Stimulated activated CD8-positive, alpha-beta memory T cell treated with anti-CD3 and anti-CD28 coated beads, Interleukin-2, amount 100 ng/mL, for 1 hour (primary cell): Measurements from ENCODE around the gene CSKMT.
"Not testable (repeated sequence)": the region's sequence is repeated elsewhere in the genome, so short reads cannot be mapped to it uniquely, and the experiment has no call there.

Source experiments
- DNase-seq, 2 donors: peaks; one replicate each; pipeline ENCODE4 v3.0.0-alpha.2; 2020; ENCODE audit warnings: low read depth in 2 of 2

The CSKMT gene

DNA sequence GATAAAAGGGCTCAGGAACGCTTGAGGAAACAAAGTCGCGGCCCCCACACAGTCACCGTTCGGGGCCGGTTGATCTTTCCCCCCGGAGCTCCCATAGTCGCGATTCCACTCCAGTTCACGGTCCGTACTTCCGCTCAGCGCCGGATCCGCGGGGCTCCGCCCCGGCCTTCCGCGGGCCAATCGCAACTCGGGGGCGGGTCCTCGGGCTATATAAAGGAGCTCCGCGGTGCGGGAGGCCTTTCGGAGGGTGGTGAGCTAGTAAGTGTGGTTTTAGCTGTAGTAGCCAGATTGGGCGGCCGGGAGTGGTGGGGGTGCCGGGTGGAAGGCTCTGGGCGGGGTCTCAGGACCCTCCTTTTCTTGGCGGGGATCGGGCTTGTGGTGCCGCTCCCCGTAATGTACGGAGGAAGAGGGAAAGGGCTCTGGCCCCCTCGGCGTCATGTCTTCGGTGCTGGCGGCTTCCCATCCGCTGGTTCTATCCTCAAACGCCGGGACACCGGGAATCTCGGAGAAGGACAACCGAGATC is at the start of gene CSKMT, which contains the start of gene C11orf98:
Gene CSKMT (plus strand): TSS at position 238 of the 524 bp plus-strand sequence. CDS start 568 bp downstream, outside the sequence.
Gene C11orf98 (minus strand): TSS at position 136 of the 524 bp plus-strand sequence. CDS start 41 bp downstream, at position 95.
- peak; percentile 94 to 95 for DNase-seq

DNA sequence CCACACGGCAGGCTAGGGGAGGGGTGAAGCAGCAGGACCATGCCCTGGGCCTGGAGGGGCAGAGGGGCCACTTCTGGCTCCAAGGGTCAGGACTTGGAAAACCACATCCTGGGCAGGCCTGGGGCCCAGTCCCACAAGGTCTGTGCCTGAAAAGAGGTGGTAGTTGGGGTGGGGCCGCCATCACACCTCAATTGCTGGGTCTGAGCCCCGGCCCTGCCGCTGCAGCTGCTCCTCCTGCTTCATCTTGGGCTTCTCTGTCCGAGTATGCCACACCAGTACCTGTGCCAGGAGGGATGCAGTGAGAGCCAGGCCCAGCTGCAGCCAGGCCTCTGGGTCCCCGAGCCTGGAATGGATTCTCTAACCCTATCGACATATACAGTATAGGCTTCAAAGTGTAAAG is 49.6 kb upstream of the CSKMT start:
- DNase-seq, result no peak

GRCh38 chr11:62616957-62617356 is 48.2 kb upstream of the CSKMT start:
- not testable (repeated sequence) for DNase-seq

DNA sequence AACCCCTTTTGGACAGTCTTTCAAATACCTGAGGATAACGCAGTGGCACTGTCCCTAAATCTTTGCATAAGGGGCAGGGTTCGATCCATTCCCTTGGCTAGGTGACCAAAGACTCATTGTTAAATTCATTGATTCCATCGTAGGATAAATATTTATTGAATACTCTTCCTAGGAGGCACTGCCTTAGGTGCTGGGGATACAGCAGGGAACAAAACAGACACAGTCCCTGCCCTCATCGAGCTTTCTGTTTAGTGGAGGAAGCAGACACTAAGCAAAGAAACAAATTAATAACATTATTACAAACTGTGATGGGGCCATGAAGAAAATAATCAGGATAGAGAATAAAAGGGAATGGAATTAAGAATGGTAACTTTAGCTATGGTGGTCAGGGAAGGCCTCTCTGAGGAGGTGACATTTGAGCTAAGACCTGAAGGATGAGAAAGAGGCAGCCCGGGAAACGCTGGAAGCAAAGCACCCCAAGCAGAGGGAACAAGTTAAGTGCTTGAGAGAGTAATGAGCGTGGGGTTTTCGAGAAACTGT is 44.0 kb upstream of the CSKMT start:
- no peak for DNase-seq

DNA sequence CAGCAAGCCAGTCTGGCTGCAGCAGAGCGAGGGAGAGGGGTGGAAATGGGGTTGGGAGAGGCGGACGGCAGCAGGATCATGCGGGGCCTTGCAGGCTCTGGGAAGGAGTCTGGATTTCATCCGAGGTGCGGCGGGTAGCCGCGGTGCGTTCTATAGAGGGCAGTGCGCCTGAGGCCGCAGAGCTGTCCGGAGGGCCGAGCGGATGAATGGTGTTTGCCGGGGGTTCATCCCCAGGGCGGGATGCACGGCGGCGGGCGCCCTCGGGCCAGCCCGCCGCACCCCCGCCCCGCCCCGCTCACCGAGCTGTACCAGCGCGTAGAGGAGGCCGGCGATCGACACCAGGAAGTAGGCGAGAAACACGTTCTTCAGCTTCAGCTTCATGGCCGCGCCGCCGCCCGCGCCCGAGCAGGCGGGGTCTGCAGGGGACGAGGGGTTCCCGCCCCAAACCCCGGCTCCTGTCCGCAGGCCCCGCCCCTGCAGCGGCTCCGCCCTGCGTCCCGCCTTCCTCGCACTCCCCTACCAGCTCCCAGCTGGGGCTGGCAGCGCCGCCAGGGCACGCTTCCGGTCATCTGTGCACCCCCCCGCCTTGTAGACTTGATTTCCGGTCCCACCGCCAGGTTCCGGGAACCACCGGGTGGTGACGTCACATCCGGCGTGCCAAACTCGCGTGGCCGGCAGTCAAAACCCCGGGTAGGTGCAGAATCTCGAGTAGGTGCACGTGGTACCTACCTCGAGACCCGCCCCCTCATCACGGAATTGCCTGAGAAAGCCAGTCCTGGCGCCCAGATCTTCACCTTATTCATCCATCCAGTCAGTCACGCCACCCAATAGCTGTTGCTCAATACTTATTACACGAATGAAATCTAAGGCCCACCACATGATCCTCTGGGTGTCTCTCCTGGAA is 43.3 kb upstream of the CSKMT start, which contains the start of gene B3GAT3:
Gene B3GAT3 (minus strand): TSS at position 420 of the 904 bp plus-strand sequence. CDS start 39 bp downstream, at position 381.
- peak; percentile 93 to 94 for DNase-seq

DNA sequence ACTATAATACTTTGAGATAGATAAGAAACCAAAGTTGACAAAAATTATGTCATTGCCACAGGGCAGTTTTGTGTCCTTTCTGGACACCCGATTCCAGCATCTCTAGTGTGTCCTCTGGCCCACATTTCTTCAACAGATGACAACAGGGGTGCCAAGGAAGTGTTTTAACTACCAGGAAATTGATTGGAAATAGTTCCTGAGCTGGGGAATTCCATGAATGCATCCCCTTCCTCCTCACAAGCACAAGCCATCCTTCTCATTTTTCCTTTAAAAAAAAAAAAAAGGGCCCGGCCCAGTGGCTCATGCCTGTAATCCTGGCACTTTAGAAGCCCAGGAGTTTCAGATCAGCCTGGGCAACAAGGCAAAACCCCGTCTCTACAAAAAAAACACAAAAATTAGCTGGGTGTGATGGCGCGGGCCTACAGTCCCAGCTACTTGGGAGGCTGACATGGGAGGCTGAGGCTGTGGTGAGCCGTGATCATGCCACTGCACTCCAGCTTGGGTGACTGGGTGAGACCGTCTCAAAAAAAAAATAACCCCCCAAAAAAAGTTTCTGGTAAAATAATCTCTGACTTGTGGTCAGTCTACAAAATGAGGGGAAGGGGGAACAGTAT is 42.5 kb upstream of the CSKMT start:
- no peak for DNase-seq

DNA sequence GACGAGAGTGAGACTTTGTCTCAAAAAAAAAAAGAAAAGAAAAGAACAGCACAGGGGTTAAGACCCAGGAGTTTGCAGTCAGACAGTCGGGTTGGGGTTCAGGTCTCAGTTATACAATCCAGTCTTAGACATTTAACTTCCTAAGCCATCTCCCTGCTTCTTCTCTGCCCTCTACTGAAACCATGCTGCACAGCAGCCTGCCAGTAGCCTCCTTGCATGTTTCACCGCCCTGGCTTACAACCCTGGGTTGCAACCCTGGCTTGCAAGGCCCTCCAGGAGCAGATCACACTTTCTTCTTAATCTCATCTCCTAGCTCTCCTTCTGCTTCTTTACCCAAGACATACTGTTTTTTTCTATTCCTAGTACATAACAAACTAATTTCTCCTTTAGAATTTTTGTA is 37.4 kb upstream of the CSKMT start:
- no peak for DNase-seq

- DNase-seq, result no peak
Measured at GRCh38 chr11:62632492-62632891, 32.6 kb upstream of the CSKMT start.

DNA sequence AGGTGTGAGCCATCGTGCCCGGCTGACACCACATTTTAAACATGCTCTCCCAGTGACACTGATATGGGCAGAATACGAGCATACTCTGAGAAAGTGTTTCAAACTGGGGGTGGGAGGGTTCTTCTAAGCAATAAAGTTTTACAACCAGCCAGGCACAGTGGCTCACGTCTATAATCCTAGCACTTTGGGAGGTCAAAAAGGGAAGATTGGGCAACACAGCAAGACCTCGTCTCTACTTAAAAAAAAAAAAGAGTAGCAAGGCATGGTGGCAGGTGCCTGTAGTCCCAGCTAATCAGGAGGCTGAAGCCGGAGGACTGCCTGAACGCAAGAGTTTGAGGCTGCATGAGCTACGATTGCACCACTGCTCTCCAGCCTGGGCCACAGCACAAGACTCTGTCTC is 20.9 kb upstream of the CSKMT start:
- no peak for DNase-seq

- no peak for DNase-seq
Measured at GRCh38 chr11:62645671-62645945, 19.5 kb upstream of the CSKMT start.

GRCh38 chr11:62645946-62646824 is 18.9 kb upstream of the CSKMT start, which contains the start of gene GANAB:
Gene GANAB (minus strand): TSS chr11:62646613. CDS start chr11:62646599, 14 bp downstream.
- peak; percentile 98 for DNase-seq

GRCh38 chr11:62646825-62647608 is 18.1 kb upstream of the CSKMT start:
- no peak for DNase-seq

DNA sequence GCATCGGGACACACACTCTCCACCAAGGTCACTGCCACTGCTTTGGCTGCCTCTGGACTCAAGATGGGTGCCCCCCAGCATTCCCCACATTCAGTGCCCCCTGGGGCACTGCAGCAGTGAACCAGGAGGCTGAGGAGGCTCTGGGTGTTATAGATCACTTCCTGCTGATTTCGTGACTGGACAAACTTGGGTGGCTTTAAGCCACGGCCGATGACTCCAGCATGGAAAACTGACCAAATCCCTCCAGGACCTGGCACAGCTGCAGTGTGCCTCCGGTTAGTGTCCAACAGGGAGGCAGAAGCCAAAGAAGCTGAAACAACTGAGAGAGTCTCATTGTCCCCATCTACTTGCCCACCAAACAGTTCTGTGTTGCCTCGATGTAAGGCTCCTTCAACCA is 17.5 kb upstream of the CSKMT start:
- DNase-seq, result no peak

DNA sequence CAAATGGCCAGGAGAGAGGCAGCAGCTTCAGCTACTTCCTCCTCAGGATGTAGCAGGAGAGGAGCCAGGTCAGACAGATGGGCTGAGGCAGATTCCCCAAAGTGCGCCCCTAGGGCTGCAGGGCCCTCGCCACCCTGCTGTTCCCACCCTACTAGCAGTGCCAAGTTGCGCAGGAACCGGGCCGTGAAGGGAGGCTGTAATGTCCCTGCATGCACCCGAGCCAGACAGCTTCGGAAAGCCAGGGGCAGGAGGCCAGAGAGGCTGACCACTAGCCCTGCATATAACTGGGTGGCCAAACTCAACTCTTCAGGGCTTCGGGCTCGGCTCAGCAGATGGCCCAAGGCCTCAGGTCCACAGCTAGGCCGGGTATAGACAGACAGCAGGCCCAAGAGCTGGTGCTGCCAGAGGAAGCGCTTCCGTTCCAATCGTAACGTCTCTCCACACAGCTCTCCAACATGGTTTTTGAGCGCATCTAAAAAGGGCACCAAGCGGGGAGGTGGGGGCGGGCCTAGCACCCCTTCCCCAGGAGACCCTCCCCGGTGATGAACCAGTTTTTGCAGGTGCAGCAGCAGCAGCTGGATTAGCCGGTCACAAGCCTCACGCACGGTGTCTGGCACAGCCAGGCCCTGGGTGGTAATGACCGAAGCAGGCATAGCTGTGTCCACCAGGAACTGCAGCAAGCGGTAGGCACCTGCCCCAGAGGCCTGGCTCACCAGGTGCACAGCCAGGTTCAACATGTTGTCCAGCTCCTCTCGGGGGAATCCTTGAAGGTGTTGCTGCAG is 16.7 kb upstream of the CSKMT start:
- DNase-seq, result no peak

DNA sequence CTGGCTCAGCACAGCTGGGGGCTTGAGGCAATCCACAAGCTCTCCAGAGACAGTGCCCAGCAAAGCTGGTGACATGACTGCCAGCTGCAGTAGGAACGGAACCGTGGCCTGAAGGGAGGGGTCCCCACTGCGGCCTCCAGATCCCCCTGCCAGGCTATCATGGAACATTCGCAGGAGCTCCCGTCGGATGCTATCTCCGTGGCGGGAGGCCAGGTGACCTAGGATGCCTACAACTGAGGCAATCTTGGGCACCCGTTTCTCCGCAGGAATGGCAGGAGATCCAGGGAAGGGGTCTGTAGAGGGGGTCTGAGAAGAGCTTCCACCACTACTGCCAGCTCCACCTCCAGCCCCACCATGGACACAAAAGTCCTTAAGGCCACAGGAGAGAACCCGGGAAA is 16.1 kb upstream of the CSKMT start:
- DNase-seq, result no peak

DNA sequence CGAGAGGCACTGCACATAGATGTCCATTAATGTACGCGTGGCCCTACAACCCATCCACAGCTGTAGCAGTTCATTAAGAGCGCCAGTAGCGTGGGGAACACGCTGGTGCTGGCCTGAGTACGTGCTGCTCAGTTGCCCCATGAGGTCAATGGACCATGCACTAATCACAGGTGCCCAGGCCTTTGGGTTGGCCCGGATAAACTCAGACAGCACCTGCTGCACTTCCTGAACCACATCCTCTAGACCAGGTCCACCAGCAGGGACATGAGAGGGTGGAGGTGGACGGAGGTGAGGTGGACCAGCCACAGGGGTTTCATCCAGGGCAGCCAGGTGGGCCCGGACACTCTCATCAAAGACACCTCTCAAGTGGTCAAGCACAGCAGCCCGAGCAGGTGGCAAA is 15.6 kb upstream of the CSKMT start:
- no peak for DNase-seq

DNA sequence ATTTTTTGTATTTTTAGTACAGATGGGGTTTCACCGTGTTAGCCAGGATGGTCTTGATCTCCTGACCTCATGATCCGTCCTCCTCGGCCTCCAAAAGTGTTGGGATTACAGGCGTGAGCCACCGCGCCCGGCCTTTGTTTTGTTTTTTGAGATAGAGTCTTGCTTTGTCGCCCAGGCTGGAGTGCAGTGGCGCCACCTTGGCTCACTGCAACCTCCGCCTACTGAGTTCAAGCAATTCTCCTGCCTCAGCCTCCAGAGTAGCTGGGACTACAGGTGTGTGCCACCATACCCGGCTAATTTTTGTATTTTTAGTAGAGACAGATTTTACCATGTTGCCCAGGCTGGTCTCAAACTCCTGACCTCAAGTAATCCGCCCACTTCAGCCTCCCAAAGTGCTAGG is 14.8 kb upstream of the CSKMT start:
- DNase-seq, result not testable (repeated sequence)

GRCh38 chr11:62652161-62653006 is 12.7 kb upstream of the CSKMT start:
- no peak for DNase-seq

- DNase-seq, result no peak
Measured at GRCh38 chr11:62654297-62654696, 10.8 kb upstream of the CSKMT start.
